SK-N-SH (cell line): ENCODE measurements around the gene PFDN5. TPM values are rescaled to one million over a fixed set of nuclear protein-coding genes. Genes with fewer than 3 reads are reported as not detected.

Source experiments
- CTCF ChIA-PET: fragments of 300-600, 350-600 bp; formaldehyde crosslinking; extraction: SDS; loops from one replicate; lab custom pipeline; 2021; lab: Yijun Ruan, JAX
- POLR2A ChIA-PET: fragments of 350-600 bp; sonication (Branson Sonifier 250); formaldehyde crosslinking; extraction: SDS; loops from one replicate; lab custom pipeline; 2020; ENCODE audit warnings: antibody characterized with exemption, inconsistent platforms; lab: Yijun Ruan, JAX
- DNase-seq: peaks from one replicate; pipeline ENCODE4 v3.0.0; 2012
- H2AFZ ChIP-seq: fragments of 200-600 bp; sonication (generic); 2 replicates; pipeline ENCODE4 v1.8.1; 2016; ENCODE audit warnings: antibody characterized with exemption, mild to moderate bottlenecking, low read depth
- H3F3A ChIP-seq: fragments of 200-600 bp; sonication (generic); replicated peaks from 2 replicates; pipeline ENCODE3; 2016; ENCODE audit warnings: antibody characterized with exemption, mild to moderate bottlenecking; ENCODE audit not compliant: insufficient read depth
- H3K27ac ChIP-seq, 2 experiments: fragments of 200-500 bp in 1 of 2; fragments of 200-600 bp in 1 of 2; sonication (Bioruptor generic) in 1 of 2; sonication (generic), shearing (Covaris generic) in 1 of 2; 2 replicates each; pipeline versions ENCODE4 v1.5.1 to v1.6.1; 2014 to 2016; ENCODE audit warnings: low read depth in 2 of 2, inconsistent platforms in 1 of 2, low read length in 1 of 2, mild to moderate bottlenecking in 1 of 2, mixed read lengths in 1 of 2
- H3K27me3 ChIP-seq: fragments of 200-600 bp; sonication (generic), shearing (Covaris generic); 2 replicates; pipeline ENCODE4 v1.6.1; 2016; ENCODE audit warnings: mixed run types; ENCODE audit not compliant: insufficient read depth
- H3K36me3 ChIP-seq, 2 experiments: fragments of 200-500 bp in 1 of 2; fragments of 200-600 bp in 1 of 2; sonication (Bioruptor generic) in 1 of 2; sonication (generic) in 1 of 2; replicated peaks in 1 of 2; 2 replicates each; pipeline versions ENCODE3 to v1.5.1; 2014 to 2016; ENCODE audit warnings: low read length in 1 of 2, mild to moderate bottlenecking in 1 of 2; ENCODE audit not compliant: insufficient read depth in 2 of 2, control insufficient read depth in 1 of 2
- H3K4me1 ChIP-seq, 2 experiments: fragments of 200-500 bp in 1 of 2; fragments of 200-600 bp in 1 of 2; sonication (Bioruptor generic) in 1 of 2; sonication (generic), shearing (Covaris generic) in 1 of 2; 2 replicates each; pipeline versions ENCODE4 v1.5.1 to v1.6.1; 2014 to 2016; ENCODE audit warnings: low read depth in 1 of 2, low read length in 1 of 2, mixed run types in 1 of 2; ENCODE audit not compliant: insufficient read depth in 2 of 2, control insufficient read depth in 1 of 2
- H3K4me2 ChIP-seq: fragments of 200-600 bp; sonication (generic), shearing (Covaris generic); 2 replicates; pipeline ENCODE4 v1.6.1; 2017; ENCODE audit warnings: mixed run types
- H3K4me3 ChIP-seq, 2 experiments: fragments of 200-500 bp in 1 of 2; fragments of 200-600 bp in 1 of 2; sonication (Bioruptor generic) in 1 of 2; sonication (generic), shearing (Covaris generic) in 1 of 2; 2 replicates each; pipeline versions ENCODE4 v1.5.1 to v1.8.1; 2014 to 2016; ENCODE audit warnings: low read depth in 2 of 2, inconsistent platforms in 1 of 2, low read length in 1 of 2, mild to moderate bottlenecking in 1 of 2, mixed read lengths in 1 of 2, moderate library complexity in 1 of 2
- H3K79me2 ChIP-seq: fragments of 200-600 bp; sonication (generic); 2 replicates; pipeline ENCODE4 v1.8.1; 2017; ENCODE audit warnings: mild to moderate bottlenecking; ENCODE audit not compliant: insufficient read depth
- H3K9ac ChIP-seq: fragments of 200-600 bp; sonication (generic); 2 replicates; pipeline ENCODE4 v1.6.1; 2017; ENCODE audit warnings: mixed run types
- H3K9me2 ChIP-seq: fragments of 200-600 bp; sonication (generic); 2 replicates; pipeline ENCODE4 v1.6.1; 2017; ENCODE audit warnings: mixed run types
- H3K9me3 ChIP-seq: fragments of 200-600 bp; sonication (generic); 2 replicates; pipeline ENCODE4 v1.6.1; 2017; ENCODE audit warnings: mixed run types, mild to moderate bottlenecking, moderate library complexity
- H4K20me1 ChIP-seq: fragments of 200-600 bp; sonication (generic); 2 replicates; pipeline ENCODE4 v1.6.1; 2017; ENCODE audit warnings: mild to moderate bottlenecking, mixed run types; ENCODE audit not compliant: insufficient read depth
- CHD2 ChIP-seq: fragments of 150-350 bp; IDR thresholded peaks from 2 replicates; pipeline ENCODE4 v1.6.1; 2018; ENCODE audit warnings: low read length; ENCODE audit not compliant: partially characterized antibody
- CTCF ChIP-seq: fragments of 200-600 bp; sonication (generic); IDR thresholded peaks from 2 replicates; pipeline ENCODE4 v1.6.1; 2017; ENCODE audit warnings: antibody characterized with exemption, mild to moderate bottlenecking, moderate library complexity
- EZH2phosphoT487 ChIP-seq: fragments of 200-600 bp; sonication (generic); IDR thresholded peaks from 2 replicates; pipeline ENCODE4 v1.6.1; 2017; ENCODE audit warnings: low read depth, mixed run types, mild to moderate bottlenecking, antibody characterized with exemption, moderate library complexity, borderline replicate concordance
- FOSL2 ChIP-seq: IDR thresholded peaks from 2 replicates; pipeline ENCODE4 v1.4.0; 2012; ENCODE audit warnings: low read depth, mild to moderate bottlenecking, moderate library complexity, borderline replicate concordance
- GATA2 ChIP-seq: sonication (generic); formaldehyde crosslinking; IDR thresholded peaks from 2 replicates; pipeline ENCODE4 v1.5.0; 2020; ENCODE audit warnings: mild to moderate bottlenecking, missing genetic modification reagents
- JUND ChIP-seq: IDR thresholded peaks from 2 replicates; pipeline ENCODE4 v1.4.0; 2012
- MAX ChIP-seq: IDR thresholded peaks from 2 replicates; pipeline ENCODE4 v1.4.0; 2012; ENCODE audit warnings: low read depth
- NFIC ChIP-seq: IDR thresholded peaks from 2 replicates; pipeline ENCODE4 v1.4.0; 2012; ENCODE audit warnings: borderline replicate concordance
- PBX3 ChIP-seq: IDR thresholded peaks from 2 replicates; pipeline ENCODE4; 2012
- RAD21 ChIP-seq: IDR thresholded peaks from 2 replicates; pipeline ENCODE4 v1.6.1; 2012; ENCODE audit warnings: mild to moderate bottlenecking, low read length
- RCOR1 ChIP-seq: fragments of 150-350 bp; IDR thresholded peaks from 2 replicates; pipeline ENCODE4 v1.6.1; 2017; ENCODE audit warnings: antibody characterized with exemption, low read length
- REST ChIP-seq: IDR thresholded peaks from 2 replicates; pipeline ENCODE4 v1.6.1; 2012; ENCODE audit warnings: mild to moderate bottlenecking, low read depth, low read length, moderate library complexity
- SMC3 ChIP-seq: IDR thresholded peaks from 2 replicates; pipeline ENCODE4 v1.6.1; 2012; ENCODE audit warnings: low read depth, low read length, improper control_type of control experiment
- TAF1 ChIP-seq: IDR thresholded peaks from 2 replicates; pipeline ENCODE4 v1.6.1; 2012; ENCODE audit warnings: low read depth, mild to moderate bottlenecking, low read length, moderate library complexity, borderline replicate concordance
- TCF12 ChIP-seq: IDR thresholded peaks from 2 replicates; pipeline ENCODE4 v1.4.0; 2012
- TEAD4 ChIP-seq: IDR thresholded peaks from 2 replicates; pipeline ENCODE4 v1.4.0; 2012; ENCODE audit warnings: mild to moderate bottlenecking, borderline replicate concordance; ENCODE audit not compliant: insufficient read depth
- USF2 ChIP-seq: fragments of 150-350 bp; IDR thresholded peaks from 2 replicates; pipeline ENCODE4 v1.6.1; 2017; ENCODE audit warnings: antibody characterized with exemption, low read length, low read depth, borderline replicate concordance
- YY1 ChIP-seq: IDR thresholded peaks from 2 replicates; pipeline ENCODE4 v1.4.0; 2012; ENCODE audit warnings: low read depth, mild to moderate bottlenecking
- WGBS: methylation state at CpG from one replicate; pipeline ENCODE4 v1.1.6; 2017; ENCODE audit warnings: low lambda C conversion rate; 5-methylcytosine and 5-hydroxymethylcytosine counted together
- polyA plus RNA-seq, 3 experiments: library from polyadenylated mRNA; depleted of rRNA; stranded (reverse); fragments of >200 nt; gene quantifications; 2 replicates each; pipeline ENCODE4 v1.2.3, GENCODE V29; 2012

Gene PFDN5
- polyA plus RNA-seq, 1 of the 3 experiments (the other 2 are of a cell fraction): 1,198 TPM

GRCh38 chr12:53320352-53321195, 25.2 kb downstream of the PFDN5 start:
- Histone ChIP-seq H2AFZ (peak overlapping the region; percentile 95), H3K9ac (peak overlapping the region; percentile 79), H4K20me1 (no peaks in the 10 kb centered on the region), H3K4me3 (peak overlapping the region; percentile 69 to 88), H3K27ac (peak overlapping the region; percentile 86 to 94), H3K36me3 (peaks cover 2 to 3% of the 10 kb centered on the region in 2 experiments), H3K9me3 (no peaks in the 10 kb centered on the region), H3K79me2 (peaks cover 17% of the 10 kb centered on the region), H3K4me2 (peak overlapping the region; percentile 80), H3F3A (peaks cover 6% of the 10 kb centered on the region), H3K9me2 (no peaks in the 10 kb centered on the region), H3K4me1 (peaks cover 7 to 15% of the 10 kb centered on the region in 2 experiments; a peak in 3 of 4 replicates), H3K27me3 (no peaks in the 10 kb centered on the region)
- DNase-seq: no peak
- POLR2A ChIA-PET: interaction anchor here (0.5 to 8.3 kb wide), 19 partner anchors 10 to 180 kb away, joined by 3 to 105 read pairs (median 5); partner anchors contain the start of genes CSAD, MAP3K12, MYG1 and PFDN5
- TF ChIP-seq EZH2phosphoT487: no peak
- TF ChIP-seq USF2: no peak
- no peak for TF ChIP-seq GATA2 (CRISPR knock-in tag)
- no peak for TF ChIP-seq JUND
- no peak for TF ChIP-seq CHD2
- no peak for TF ChIP-seq MAX
- TF ChIP-seq CTCF: no peak
- no peak for TF ChIP-seq PBX3
- TF ChIP-seq TCF12: no peak
- TF ChIP-seq TEAD4: no peak
- TF ChIP-seq SMC3: no peak
- no peak for TF ChIP-seq REST
- no peak for TF ChIP-seq YY1
- no peak for TF ChIP-seq RAD21
- TF ChIP-seq RCOR1: no peak
- no peak for TF ChIP-seq NFIC
- TF ChIP-seq FOSL2: no peak
- TF ChIP-seq TAF1: no peak
- CTCF ChIA-PET: interaction anchor here (0.5 to 13.6 kb wide), 65 partner anchors 8 to 1871 kb away, joined by 3 to 294 read pairs (median 4); partner anchors contain the start of genes AMHR2, CSAD, ESPL1 and MAP3K12
- 40% methylated on average over 10 of the region's 10 CpGs for WGBS
